ENCODE results near the gene CSAD. TPM values are rescaled to one million over a fixed set of nuclear protein-coding genes. Genes with fewer than 3 reads are reported as not detected.

Gene CSAD
- total RNA-seq, 6 experiments from 2014 or later, result 13.9 to 17.1 (median 16.0) TPM

DNA sequence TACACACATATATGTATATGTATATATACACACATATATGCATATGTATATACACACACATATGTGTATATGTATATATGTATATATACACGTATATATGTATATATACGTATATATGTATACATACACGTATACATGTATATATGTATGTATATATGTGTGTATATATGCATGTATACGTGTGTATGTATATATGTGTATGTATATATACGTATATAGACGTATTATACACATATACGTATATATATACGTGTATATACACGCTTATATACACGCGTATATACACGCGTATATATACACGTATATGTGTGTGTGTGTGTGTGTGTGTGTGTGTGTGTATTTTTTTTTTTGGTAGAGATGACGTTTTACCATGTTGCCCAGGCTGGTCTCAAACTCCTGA lies 33.1 kb downstream of the CSAD start:
- Mint-ChIP-seq H3K4me1 (ENCODE audit: low read depth) (no peaks in the 10 kb centered on the region; the same call in 1 of the 2 replicates), H3K27ac (no peak overlapping the region), H3K4me3 (no peak overlapping the region), H3K9me3 (no peaks in the 10 kb centered on the region), H3K27me3 (ENCODE audit: insufficient read depth) (peaks cover 1% of the 10 kb centered on the region; the same call in 1 of the 2 replicates), H3K36me3 (ENCODE audit: low read depth) (no peaks in the 10 kb centered on the region)
- TF ChIP-seq, protein P1, sequence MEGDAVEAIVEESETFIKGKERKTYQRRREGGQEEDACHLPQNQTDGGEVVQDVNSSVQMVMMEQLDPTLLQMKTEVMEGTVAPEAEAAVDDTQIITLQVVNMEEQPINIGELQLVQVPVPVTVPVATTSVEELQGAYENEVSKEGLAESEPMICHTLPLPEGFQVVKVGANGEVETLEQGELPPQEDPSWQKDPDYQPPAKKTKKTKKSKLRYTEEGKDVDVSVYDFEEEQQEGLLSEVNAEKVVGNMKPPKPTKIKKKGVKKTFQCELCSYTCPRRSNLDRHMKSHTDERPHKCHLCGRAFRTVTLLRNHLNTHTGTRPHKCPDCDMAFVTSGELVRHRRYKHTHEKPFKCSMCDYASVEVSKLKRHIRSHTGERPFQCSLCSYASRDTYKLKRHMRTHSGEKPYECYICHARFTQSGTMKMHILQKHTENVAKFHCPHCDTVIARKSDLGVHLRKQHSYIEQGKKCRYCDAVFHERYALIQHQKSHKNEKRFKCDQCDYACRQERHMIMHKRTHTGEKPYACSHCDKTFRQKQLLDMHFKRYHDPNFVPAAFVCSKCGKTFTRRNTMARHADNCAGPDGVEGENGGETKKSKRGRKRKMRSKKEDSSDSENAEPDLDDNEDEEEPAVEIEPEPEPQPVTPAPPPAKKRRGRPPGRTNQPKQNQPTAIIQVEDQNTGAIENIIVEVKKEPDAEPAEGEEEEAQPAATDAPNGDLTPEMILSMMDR (IDR thresholded peaks at IDR 0.05), result no peak
- DNase-seq, result no peak

DNA sequence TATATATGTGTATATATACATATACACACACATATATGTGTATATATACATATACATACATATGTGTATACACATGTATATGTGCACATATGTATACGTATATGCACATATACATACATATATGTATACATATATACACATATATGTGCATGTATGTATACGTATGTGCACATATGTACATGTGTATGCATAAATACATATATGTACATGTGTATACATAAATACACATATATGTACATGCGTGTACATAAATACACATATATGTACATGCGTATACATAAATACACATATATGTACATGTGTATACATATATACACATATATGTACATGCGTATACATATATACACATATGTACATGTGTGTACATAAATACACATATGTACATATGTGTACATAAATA lies 33.5 kb downstream of the CSAD start:
- no peak for DNase-seq
- peaks cover 1% of the 10 kb centered on the region; the same call in 1 of the 2 replicates for H3K27me3 Mint-ChIP-seq (ENCODE audit: insufficient read depth)
- no peaks in the 10 kb centered on the region for H3K9me3 Mint-ChIP-seq
- no peaks in the 10 kb centered on the region; the same call in 1 of the 2 replicates for H3K4me1 Mint-ChIP-seq (ENCODE audit: low read depth)
- H3K4me3 Mint-ChIP-seq, result no peak overlapping the region
- TF ChIP-seq, protein P1 (IDR thresholded peaks at IDR 0.05), result no peak
- H3K27ac Mint-ChIP-seq, result no peak overlapping the region
- H3K36me3 Mint-ChIP-seq (ENCODE audit: low read depth), result no peaks in the 10 kb centered on the region

DNA sequence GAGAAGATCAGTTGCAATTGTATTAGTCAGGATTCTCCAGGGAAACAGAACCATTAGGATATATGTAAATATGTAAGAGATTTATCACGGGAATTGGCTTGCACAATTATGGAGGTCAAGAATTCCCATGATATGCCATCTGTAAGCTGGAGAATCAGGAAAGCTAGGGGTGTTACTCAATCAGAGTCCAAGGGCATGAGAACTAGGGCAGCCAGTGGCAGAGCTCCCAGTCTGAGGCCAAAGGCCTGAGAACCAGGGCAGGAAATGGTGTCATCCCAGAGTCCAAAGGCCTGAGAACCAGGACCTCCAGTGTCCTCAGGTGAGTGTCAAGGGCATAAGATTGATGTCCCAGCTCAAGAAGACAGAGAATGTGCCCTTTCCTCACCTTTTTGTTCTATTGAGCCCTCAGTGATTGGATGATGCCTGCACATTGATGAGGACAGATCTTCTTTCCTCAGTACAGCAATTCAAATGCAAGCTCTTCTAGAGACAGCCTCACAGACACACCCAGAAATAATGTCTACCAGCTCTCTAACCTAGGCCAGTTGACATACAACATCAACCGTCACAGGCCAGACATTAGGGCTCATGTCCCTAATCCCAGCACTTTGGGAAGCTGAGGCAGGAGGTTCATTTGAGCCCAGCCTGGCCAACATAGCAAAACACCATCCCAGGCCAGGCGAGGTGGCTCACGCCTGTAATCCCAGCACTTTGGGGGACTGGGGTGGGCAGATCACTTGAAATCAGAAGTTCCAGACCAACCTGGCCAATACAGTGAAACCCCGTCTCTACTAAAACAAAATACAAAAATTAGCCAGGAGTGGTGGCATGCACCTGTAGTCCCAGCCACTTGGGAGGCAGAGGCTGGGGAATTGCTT lies 35.1 kb downstream of the CSAD start:
- H3K4me3 Mint-ChIP-seq, result no peak overlapping the region
- no peak overlapping the region for H3K27ac Mint-ChIP-seq
- no peak for DNase-seq

DNA sequence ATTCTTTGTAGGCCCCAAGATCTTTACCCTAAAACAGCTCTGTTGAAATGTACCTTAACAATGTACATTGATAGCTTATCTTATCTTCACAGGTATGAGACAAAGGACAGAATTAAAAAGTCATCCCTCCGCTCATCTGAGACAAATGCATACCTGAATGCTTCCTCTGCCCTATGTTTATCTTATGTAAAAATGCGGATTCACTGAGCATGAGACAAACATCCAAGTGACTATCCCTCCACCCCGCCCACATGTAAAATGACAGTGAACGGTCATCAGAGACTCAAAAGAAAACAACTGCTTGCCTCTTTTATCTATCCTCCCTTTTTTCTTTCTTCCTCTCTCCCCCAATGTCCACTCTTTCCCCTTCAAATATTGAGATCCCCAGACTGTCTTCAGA lies 37.4 kb downstream of the CSAD start:
- H3K36me3 Mint-ChIP-seq (ENCODE audit: low read depth), result no peaks in the 10 kb centered on the region; the same call in 1 of the 2 replicates
- H3K4me3 Mint-ChIP-seq, result no peak overlapping the region
- TF ChIP-seq, protein P1 (IDR thresholded peaks at IDR 0.05), result no peak
- H3K27me3 Mint-ChIP-seq (ENCODE audit: insufficient read depth), result peaks cover 1% of the 10 kb centered on the region; the same call in 1 of the 2 replicates
- DNase-seq, result no peak
- no peaks in the 10 kb centered on the region for H3K4me1 Mint-ChIP-seq (ENCODE audit: low read depth)
- H3K9me3 Mint-ChIP-seq, result peaks cover 12% of the 10 kb centered on the region
- H3K27ac Mint-ChIP-seq, result no peak overlapping the region

More for the DNA sequence above, 35.1 kb downstream of the CSAD start:
- TF ChIP-seq, protein P1 (IDR thresholded peaks at IDR 0.05), result no peak
- H3K27me3 Mint-ChIP-seq (ENCODE audit: insufficient read depth), result peaks cover 1% of the 10 kb centered on the region; the same call in 1 of the 2 replicates
- H3K9me3 Mint-ChIP-seq, result no peaks in the 10 kb centered on the region
- H3K36me3 Mint-ChIP-seq (ENCODE audit: low read depth), result no peaks in the 10 kb centered on the region
- H3K4me1 Mint-ChIP-seq (ENCODE audit: low read depth), result no peaks in the 10 kb centered on the region; the same call in 1 of the 2 replicates

DNA sequence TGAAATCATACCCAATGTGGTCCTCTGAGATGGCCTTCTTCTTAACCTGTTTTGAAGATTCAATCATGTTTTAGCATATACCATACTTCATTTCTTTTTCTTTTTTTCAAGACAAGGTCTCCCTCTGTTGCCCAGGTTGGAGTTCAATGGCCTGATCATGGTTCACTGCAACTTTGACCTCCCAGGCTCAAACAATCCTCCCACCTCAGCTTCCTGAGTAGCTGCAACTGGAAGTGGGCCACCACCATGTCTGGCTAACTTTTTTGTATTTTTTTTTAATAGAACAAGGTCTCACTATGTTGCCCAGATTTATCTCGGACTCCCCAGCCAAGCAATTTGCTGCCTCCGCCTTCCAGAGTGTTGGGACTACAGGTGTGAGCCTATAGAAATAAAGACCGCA lies 47.0 kb downstream of the CSAD start:
- Mint-ChIP-seq H3K27me3 (ENCODE audit: insufficient read depth) (peaks cover 5% of the 10 kb centered on the region), H3K4me1 (ENCODE audit: low read depth) (no peaks in the 10 kb centered on the region), H3K36me3 (ENCODE audit: low read depth) (peaks cover 8% of the 10 kb centered on the region; the same call in 1 of the 2 replicates), H3K4me3 (no peak overlapping the region), H3K9me3 (peaks cover 19% of the 10 kb centered on the region), H3K27ac (no peak overlapping the region)
- TF ChIP-seq, protein P1 (IDR thresholded peaks at IDR 0.05), result no peak
- no peak for DNase-seq
